LNCaP clone FGC (cell line): ENCODE measurements around the gene PTTG1.

ENCODE experiments used
- DNase-seq: peaks from one replicate; pipeline ENCODE4 v3.0.0-alpha.2; 2011; ENCODE audit warnings: low read depth
- H3K4me3 ChIP-seq: 2 replicates; pipeline ENCODE4 v1.5.1; 2011; ENCODE audit warnings: mild to moderate bottlenecking, low read depth, low read length, control low read depth
- TF ChIP-seq, protein P1 (sequence below): IDR thresholded peaks from 2 replicates; pipeline ENCODE4 v1.5.1; 2012; ENCODE audit warnings: mild to moderate bottlenecking; ENCODE audit not compliant: control insufficient read depth, insufficient read depth; ENCODE audit errors: extremely low read depth

PTTG1 gene

DNA sequence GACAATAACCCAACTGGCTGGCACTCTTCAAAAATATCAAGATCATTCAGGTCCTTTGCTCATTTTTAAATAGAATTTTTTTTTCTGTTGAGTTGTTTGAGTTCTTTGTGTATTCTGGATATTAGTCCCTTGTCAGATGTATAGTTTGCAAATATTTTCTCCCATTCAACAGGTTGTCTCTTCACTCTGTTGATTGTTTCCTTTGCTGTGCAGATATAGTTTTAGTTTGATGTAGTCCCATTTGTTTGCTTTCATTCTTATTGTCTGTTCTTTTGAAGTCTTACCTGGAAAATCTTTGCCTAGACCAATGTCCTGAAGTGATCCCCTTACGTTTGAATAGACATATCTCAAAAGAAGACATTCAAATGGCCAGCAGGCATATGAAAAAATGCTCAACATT, 22.8 kb downstream of the PTTG1 start:
- TF ChIP-seq, protein P1, sequence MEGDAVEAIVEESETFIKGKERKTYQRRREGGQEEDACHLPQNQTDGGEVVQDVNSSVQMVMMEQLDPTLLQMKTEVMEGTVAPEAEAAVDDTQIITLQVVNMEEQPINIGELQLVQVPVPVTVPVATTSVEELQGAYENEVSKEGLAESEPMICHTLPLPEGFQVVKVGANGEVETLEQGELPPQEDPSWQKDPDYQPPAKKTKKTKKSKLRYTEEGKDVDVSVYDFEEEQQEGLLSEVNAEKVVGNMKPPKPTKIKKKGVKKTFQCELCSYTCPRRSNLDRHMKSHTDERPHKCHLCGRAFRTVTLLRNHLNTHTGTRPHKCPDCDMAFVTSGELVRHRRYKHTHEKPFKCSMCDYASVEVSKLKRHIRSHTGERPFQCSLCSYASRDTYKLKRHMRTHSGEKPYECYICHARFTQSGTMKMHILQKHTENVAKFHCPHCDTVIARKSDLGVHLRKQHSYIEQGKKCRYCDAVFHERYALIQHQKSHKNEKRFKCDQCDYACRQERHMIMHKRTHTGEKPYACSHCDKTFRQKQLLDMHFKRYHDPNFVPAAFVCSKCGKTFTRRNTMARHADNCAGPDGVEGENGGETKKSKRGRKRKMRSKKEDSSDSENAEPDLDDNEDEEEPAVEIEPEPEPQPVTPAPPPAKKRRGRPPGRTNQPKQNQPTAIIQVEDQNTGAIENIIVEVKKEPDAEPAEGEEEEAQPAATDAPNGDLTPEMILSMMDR, result no peak

DNA sequence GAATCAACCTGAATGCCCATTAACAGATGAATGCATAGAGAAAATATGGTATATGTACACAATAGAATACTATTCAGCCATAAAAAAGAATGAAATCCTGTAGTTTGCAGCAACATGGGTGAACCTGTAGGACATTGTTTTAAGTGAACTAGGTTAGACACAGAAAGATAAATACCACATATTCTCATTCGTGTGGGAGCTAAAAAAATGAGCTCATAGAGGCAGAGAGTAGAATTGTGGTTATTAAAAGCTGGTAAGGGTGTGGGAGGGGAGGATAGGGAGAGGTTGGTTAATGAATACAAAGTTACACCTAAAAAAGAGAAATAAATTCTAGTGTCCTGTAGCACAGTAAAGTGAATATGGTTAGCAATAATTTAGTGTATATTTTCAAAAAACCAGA, 23.5 kb downstream of the PTTG1 start:
- TF ChIP-seq, protein P1, result no peak
- H3K4me3 ChIP-seq, result no peak overlapping the region
- no peak for DNase-seq

More for the DNA sequence above, 22.8 kb downstream of the PTTG1 start:
- no peak for DNase-seq
- H3K4me3 ChIP-seq, result no peak overlapping the region

DNA sequence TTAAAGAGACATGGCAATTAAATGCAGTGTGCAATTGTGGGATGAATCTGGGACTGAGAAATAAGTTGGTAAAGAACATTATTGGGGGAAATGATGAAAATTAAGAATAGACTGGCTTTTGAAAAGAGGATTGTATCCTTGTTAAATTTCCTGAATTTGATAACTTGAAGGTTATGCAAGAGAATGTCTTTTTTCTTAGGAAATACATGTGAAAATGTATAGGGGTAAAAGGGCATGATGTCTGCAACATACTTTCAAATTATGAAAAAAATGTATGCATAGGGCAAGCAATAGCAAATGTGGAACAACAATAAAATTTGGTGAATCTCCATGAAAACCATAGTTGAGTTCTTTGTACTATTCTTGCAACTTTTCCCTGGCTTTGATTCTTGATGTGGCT, 24.1 kb downstream of the PTTG1 start:
- TF ChIP-seq, protein P1, result no peak
- no peak for DNase-seq
- H3K4me3 ChIP-seq, result no peak overlapping the region

DNA sequence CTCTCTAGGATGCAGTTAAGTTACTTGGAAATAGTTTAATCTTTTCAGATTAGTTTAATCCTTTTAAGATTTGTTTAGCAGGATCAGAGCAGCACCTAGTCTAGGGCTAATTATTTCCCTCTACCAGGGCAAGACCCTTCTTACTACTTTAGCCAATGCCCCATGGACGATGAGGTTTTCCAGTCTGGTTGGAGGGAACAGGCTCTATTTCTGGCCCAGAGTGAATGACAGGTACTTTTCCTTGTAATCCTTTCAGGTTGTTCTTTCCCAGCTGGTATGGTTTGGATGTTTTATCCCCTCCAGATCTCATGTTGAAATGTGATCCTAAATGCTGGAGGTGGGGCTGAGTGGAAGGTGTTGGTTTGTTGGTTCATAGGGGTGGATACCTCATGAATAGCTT, 27.2 kb downstream of the PTTG1 start:
- TF ChIP-seq, protein P1, result no peak
- no peak overlapping the region for H3K4me3 ChIP-seq

DNA sequence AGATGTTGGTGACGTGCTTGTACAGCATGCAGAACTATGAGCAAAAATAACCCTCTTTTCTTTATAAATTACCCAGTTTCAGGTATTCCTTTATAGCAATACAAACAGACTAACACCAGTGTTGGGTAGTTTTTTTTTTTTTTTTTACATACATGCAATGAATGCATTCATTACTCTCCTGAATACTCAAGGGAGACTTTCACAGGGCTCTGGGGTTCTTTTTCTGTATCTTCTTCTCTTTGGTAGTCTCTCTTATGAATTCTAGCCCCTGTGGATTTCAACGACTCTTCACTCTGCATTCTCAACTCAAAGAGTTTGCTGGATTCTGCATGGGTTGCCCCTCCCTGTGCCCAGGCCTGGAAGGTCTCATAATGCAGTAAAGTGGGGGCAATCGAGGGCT, 27.8 kb downstream of the PTTG1 start:
- TF ChIP-seq, protein P1, result no peak
- no peak overlapping the region for H3K4me3 ChIP-seq
- DNase-seq, result no peak

More for the DNA sequence above, 27.2 kb downstream of the PTTG1 start:
- DNase-seq, result no peak

DNA sequence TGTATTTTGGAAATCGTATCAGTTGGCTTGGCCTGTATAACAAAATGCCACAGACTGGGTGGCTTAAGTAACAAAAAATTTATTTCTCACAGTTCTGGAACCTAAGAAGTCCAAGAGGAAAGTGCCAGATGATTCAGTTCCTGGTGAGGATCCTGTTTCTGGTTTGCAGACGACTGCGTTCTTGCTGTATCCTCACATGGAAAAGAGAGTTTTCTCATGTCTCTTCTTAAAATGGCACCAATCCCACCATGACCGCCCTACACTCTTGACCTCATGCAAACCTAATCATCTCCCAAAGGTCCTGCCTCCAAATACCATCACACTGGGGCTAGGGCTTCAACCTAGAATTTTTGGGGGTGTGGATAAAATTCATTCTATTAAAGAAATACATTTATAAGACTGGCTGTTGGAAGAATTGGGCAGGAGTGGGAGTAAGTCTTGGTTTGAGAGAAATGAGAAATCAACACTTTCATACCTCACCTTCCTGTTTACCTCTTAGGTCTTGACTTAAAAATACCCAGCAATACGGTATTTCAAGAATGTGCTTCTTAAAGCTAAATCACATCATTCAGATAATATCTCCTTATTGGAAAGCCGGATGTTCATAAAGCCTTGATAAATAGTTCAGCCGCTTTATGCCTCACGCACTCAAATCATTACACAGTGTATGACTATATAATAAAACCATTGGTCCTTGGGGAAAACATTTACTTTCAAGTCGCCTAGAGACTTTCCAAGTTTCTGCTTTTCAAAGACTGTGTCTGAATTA, 28.7 kb downstream of the PTTG1 start:
- no peak overlapping the region for H3K4me3 ChIP-seq
- no peak for DNase-seq
- TF ChIP-seq, protein P1, result no peak

DNA sequence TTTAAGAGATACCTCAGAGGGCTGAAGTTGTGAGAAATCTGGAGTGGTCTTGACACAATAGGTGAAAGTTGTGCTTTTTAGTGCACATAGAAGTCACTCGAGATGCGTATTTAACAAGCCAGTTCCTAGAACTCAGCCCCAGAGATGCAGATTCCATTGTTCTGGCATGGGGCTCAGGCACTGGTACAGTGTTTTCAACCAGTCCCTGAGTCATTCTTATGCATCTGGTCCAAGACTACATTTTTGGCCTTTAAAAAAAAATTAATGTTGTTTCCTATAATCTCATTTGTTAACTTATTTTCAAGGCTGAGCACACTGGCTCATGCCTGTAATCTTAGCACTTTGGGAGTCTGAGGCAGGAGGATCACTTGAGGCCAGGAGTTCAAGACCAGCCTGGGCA, 29.6 kb downstream of the PTTG1 start:
- TF ChIP-seq, protein P1, result no peak
- DNase-seq, result no peak
- no peak overlapping the region for H3K4me3 ChIP-seq
